RKO (cell line): ENCODE data around the gene OR51M1.
"Not testable (repeated sequence)": the region's sequence is repeated elsewhere in the genome, so short reads cannot be mapped to it uniquely, and the experiment has no call there.

ENCODE experiments used
- DNase-seq: peaks from one replicate; pipeline ENCODE4 v3.0.0-alpha.2; 2016; ENCODE audit warnings: low spot score

OR51M1 gene

GRCh38 chr11:5383576-5383975 is at the start of gene OR51M1:
OR51M1 (plus strand) TSS chr11:5383812; CDS start chr11:5389399, 5,587 bp downstream.
- DNase-seq, result no peak

GRCh38 chr11:5335170-5335569 is 48.4 kb upstream of the OR51M1 start:
- DNase-seq, result no peak

GRCh38 chr11:5336331-5336730 is 47.3 kb upstream of the OR51M1 start:
- no peak for DNase-seq

- not testable (repeated sequence) for DNase-seq
Measured at GRCh38 chr11:5337253-5337652, 46.4 kb upstream of the OR51M1 start.

- no peak for DNase-seq
Measured at GRCh38 chr11:5339771-5340322, 43.8 kb upstream of the OR51M1 start.

GRCh38 chr11:5343474-5344335 is 39.9 kb upstream of the OR51M1 start, which contains the start of gene OR51B5:
OR51B5 (minus strand) TSS chr11:5343524; CDS start chr11:5343524, 0 bp downstream.
- DNase-seq, result no peak

- DNase-seq, result no peak
Measured at GRCh38 chr11:5345831-5346230, 37.8 kb upstream of the OR51M1 start.

GRCh38 chr11:5348551-5349194 is 34.9 kb upstream of the OR51M1 start:
- no peak for DNase-seq

- no peak for DNase-seq
Measured at GRCh38 chr11:5349550-5349949, 34.1 kb upstream of the OR51M1 start.

- no peak for DNase-seq
Measured at GRCh38 chr11:5351208-5351607, 32.4 kb upstream of the OR51M1 start, which contains the start of gene OR51B6. OR51B6 (plus strand) TSS chr11:5351508; CDS start chr11:5351508, 0 bp downstream.

- not testable (repeated sequence) for DNase-seq
Measured at GRCh38 chr11:5356031-5356430, 27.6 kb upstream of the OR51M1 start.

GRCh38 chr11:5362017-5362625 is 21.5 kb upstream of the OR51M1 start:
- no peak for DNase-seq

- DNase-seq, result no peak
Measured at GRCh38 chr11:5363679-5364078, 19.9 kb upstream of the OR51M1 start.

- peak; percentile 58 for DNase-seq
Measured at GRCh38 chr11:5364214-5364613, 19.4 kb upstream of the OR51M1 start.

- not testable (repeated sequence) for DNase-seq
Measured at GRCh38 chr11:5366365-5366764, 17.2 kb upstream of the OR51M1 start.

- DNase-seq, result no peak
Measured at GRCh38 chr11:5366856-5367255, 16.8 kb upstream of the OR51M1 start.

- peak; percentile 25 for DNase-seq
Measured at GRCh38 chr11:5367448-5368074, 16.1 kb upstream of the OR51M1 start.

- DNase-seq, result no peak
Measured at GRCh38 chr11:5368502-5369043, 15.0 kb upstream of the OR51M1 start.

GRCh38 chr11:5369789-5370188 is 13.8 kb upstream of the OR51M1 start:
- peak; percentile 22 for DNase-seq

- DNase-seq, result peak; percentile 69
Measured at GRCh38 chr11:5380740-5381342, 2.8 kb upstream of the OR51M1 start.

- no peak for DNase-seq
Measured at GRCh38 chr11:5384335-5384734, 723 bp downstream of the OR51M1 start.
